Astrocyte (in vitro differentiated cells and primary cell): ENCODE results near the gene APIP. TPM values are rescaled to one million over a fixed set of nuclear protein-coding genes. Genes with fewer than 3 reads are reported as not detected.

ENCODE experiments used
- DNase-seq: peaks from one replicate; pipeline ENCODE4 v3.0.0-alpha.2; 2010; ENCODE audit warnings: low read depth
- FAIRE-seq: peaks from 2 replicates; lab custom pipeline; 2011; peaks lifted over from hg19 to GRCh38; lab: Jason Lieb, UNC
- H2AFZ ChIP-seq: 2 replicates; pipeline ENCODE4 v1.6.0; 2012; ENCODE audit warnings: low read depth, low read length, inconsistent platforms
- H3K27ac ChIP-seq: 2 replicates; pipeline ENCODE4 v1.5.1; 2011; ENCODE audit warnings: low read depth, low read length, inconsistent platforms
- H3K27me3 ChIP-seq: 2 replicates; pipeline ENCODE4 v1.6.0; 2011; ENCODE audit warnings: low read length, inconsistent platforms; ENCODE audit not compliant: insufficient read depth
- H3K36me3 ChIP-seq: 2 replicates; pipeline ENCODE4 v1.5.1; 2011; ENCODE audit warnings: low read length, inconsistent platforms; ENCODE audit not compliant: insufficient read depth
- H3K4me1 ChIP-seq: 2 replicates; pipeline ENCODE4 v1.5.1; 2011; ENCODE audit warnings: low read length, inconsistent platforms; ENCODE audit not compliant: insufficient read depth
- H3K4me2 ChIP-seq: 2 replicates; pipeline ENCODE4 v1.6.0; 2012; ENCODE audit warnings: low read length, inconsistent platforms
- H3K4me3 ChIP-seq: 2 replicates; pipeline ENCODE4 v1.5.1; 2011; ENCODE audit warnings: low read depth, mild to moderate bottlenecking, low read length, inconsistent platforms; ENCODE audit not compliant: insufficient read depth
- H3K79me2 ChIP-seq: 2 replicates; pipeline ENCODE4 v1.6.0; 2012; ENCODE audit warnings: mild to moderate bottlenecking, low read length, inconsistent platforms; ENCODE audit not compliant: insufficient read depth
- H3K9ac ChIP-seq: 2 replicates; pipeline ENCODE4 v1.6.0; 2012; ENCODE audit warnings: mild to moderate bottlenecking, low read length, inconsistent platforms
- H3K9me3 ChIP-seq: 2 replicates; pipeline ENCODE4 v1.5.1; 2012; ENCODE audit warnings: low read depth, mild to moderate bottlenecking, low read length, inconsistent platforms; ENCODE audit not compliant: insufficient read depth
- H4K20me1 ChIP-seq: 2 replicates; pipeline ENCODE4 v1.6.0; 2012; ENCODE audit warnings: low read length, inconsistent platforms; ENCODE audit not compliant: insufficient read depth
- H3K27ac Mint-ChIP-seq: one replicate; pipeline ENCODE4 v1.8.0; 2021; ENCODE audit warnings: mild to moderate bottlenecking, mixed read lengths; ENCODE audit not compliant: unreplicated experiment
- H3K27me3 Mint-ChIP-seq: one replicate; pipeline ENCODE4 v1.8.0; 2021; ENCODE audit warnings: low read depth, mixed read lengths; ENCODE audit not compliant: unreplicated experiment
- H3K36me3 Mint-ChIP-seq: one replicate; pipeline ENCODE4 v1.8.0; 2021; ENCODE audit warnings: low read depth, mixed read lengths; ENCODE audit not compliant: unreplicated experiment
- H3K4me1 Mint-ChIP-seq: one replicate; pipeline ENCODE4 v1.8.0; 2021; ENCODE audit warnings: low read depth, mixed read lengths; ENCODE audit not compliant: unreplicated experiment
- H3K4me3 Mint-ChIP-seq: one replicate; pipeline ENCODE4 v1.8.0; 2021; ENCODE audit warnings: mild to moderate bottlenecking, moderate library complexity, mixed read lengths; ENCODE audit not compliant: unreplicated experiment
- H3K9me3 Mint-ChIP-seq: one replicate; pipeline ENCODE4 v1.8.0; 2021; ENCODE audit warnings: mild to moderate bottlenecking, mixed read lengths; ENCODE audit not compliant: unreplicated experiment
- EZH2 ChIP-seq: IDR thresholded peaks from 2 replicates; pipeline ENCODE4 v1.6.1; 2012; ENCODE audit warnings: mild to moderate bottlenecking, low read length, inconsistent platforms; ENCODE audit not compliant: insufficient read depth
- total RNA-seq: library from RNA; stranded (reverse); gene quantifications from 2 replicates; pipeline ENCODE4 v1.2.1, GENCODE V29; 2021
- TF ChIP-seq, protein P1 (sequence below): IDR thresholded peaks from 2 replicates; pipeline ENCODE4 v1.5.1; 2011; ENCODE audit warnings: low read depth, mild to moderate bottlenecking, inconsistent platforms, low read length, moderate library complexity; ENCODE audit not compliant: insufficient read depth

APIP gene
- total RNA-seq, 1 donor from 2014 or later = 13.9 TPM

GRCh38 chr11:34926101-34926830 lies 10.1 kb upstream of the APIP start:
- H3K9ac ChIP-seq = peak overlapping the region; percentile 32
- peaks cover 10% of the 10 kb centered on the region for H3K4me1 Mint-ChIP-seq

GRCh38 chr11:34924714-34925113 lies 8.5 kb upstream of the APIP start:
- H3K36me3 Mint-ChIP-seq = no peaks in the 10 kb centered on the region

More at GRCh38 chr11:34926101-34926830, 10.1 kb upstream of the APIP start:
- peak; percentile 33 for DNase-seq
- H3K27ac Mint-ChIP-seq = no peak overlapping the region
- H3K9me3 ChIP-seq = no peaks in the 10 kb centered on the region
- H2AFZ ChIP-seq = no peak overlapping the region
- peak overlapping the region; percentile 34 for H3K4me2 ChIP-seq
- no peak overlapping the region for H3K4me3 Mint-ChIP-seq
- H3K27me3 Mint-ChIP-seq = no peaks in the 10 kb centered on the region
- H3K79me2 ChIP-seq = peaks cover 92% of the 10 kb centered on the region
- peaks cover 9% of the 10 kb centered on the region for H3K4me1 ChIP-seq
- no peaks in the 10 kb centered on the region for H3K36me3 Mint-ChIP-seq
- no peak for FAIRE-seq
- H3K36me3 ChIP-seq = peaks cover 4% of the 10 kb centered on the region
- no peaks in the 10 kb centered on the region for H3K9me3 Mint-ChIP-seq
- H3K27ac ChIP-seq = no peak overlapping the region
- H3K27me3 ChIP-seq = no peaks in the 10 kb centered on the region
- peaks cover 35% of the 10 kb centered on the region for H4K20me1 ChIP-seq
- TF ChIP-seq, protein P1, sequence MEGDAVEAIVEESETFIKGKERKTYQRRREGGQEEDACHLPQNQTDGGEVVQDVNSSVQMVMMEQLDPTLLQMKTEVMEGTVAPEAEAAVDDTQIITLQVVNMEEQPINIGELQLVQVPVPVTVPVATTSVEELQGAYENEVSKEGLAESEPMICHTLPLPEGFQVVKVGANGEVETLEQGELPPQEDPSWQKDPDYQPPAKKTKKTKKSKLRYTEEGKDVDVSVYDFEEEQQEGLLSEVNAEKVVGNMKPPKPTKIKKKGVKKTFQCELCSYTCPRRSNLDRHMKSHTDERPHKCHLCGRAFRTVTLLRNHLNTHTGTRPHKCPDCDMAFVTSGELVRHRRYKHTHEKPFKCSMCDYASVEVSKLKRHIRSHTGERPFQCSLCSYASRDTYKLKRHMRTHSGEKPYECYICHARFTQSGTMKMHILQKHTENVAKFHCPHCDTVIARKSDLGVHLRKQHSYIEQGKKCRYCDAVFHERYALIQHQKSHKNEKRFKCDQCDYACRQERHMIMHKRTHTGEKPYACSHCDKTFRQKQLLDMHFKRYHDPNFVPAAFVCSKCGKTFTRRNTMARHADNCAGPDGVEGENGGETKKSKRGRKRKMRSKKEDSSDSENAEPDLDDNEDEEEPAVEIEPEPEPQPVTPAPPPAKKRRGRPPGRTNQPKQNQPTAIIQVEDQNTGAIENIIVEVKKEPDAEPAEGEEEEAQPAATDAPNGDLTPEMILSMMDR = peak; percentile 79
- TF ChIP-seq EZH2 = no peak
- H3K4me3 ChIP-seq = no peak overlapping the region

More at GRCh38 chr11:34924714-34925113, 8.5 kb upstream of the APIP start:
- TF ChIP-seq, protein P1 = no peak
- no peak for TF ChIP-seq EZH2
- Mint-ChIP-seq H3K4me1 (peaks cover 7% of the 10 kb centered on the region), H3K4me3 (no peak overlapping the region), H3K27ac (no peak overlapping the region), H3K27me3 (no peaks in the 10 kb centered on the region), H3K9me3 (no peaks in the 10 kb centered on the region)
- H3K79me2 ChIP-seq = peaks cover 92% of the 10 kb centered on the region
- peaks cover 29% of the 10 kb centered on the region for H4K20me1 ChIP-seq
- no peak overlapping the region for H3K27ac ChIP-seq
- H3K36me3 ChIP-seq = peaks cover 4% of the 10 kb centered on the region
- DNase-seq (no peak), FAIRE-seq (no peak)
- no peaks in the 10 kb centered on the region for H3K27me3 ChIP-seq
- no peak overlapping the region for H3K4me2 ChIP-seq
- no peaks in the 10 kb centered on the region for H3K9me3 ChIP-seq
- H3K9ac ChIP-seq = no peak overlapping the region
- H2AFZ ChIP-seq = no peak overlapping the region
- H3K4me3 ChIP-seq = no peak overlapping the region
- peaks cover 9% of the 10 kb centered on the region for H3K4me1 ChIP-seq
